CD14-positive monocyte (primary cell): ENCODE measurements around the gene MUC13. TPM values are rescaled to one million over a fixed set of nuclear protein-coding genes. Genes with fewer than 3 reads are reported as not detected.

ENCODE experiments used
- DNase-seq, 3 donors: peaks; one replicate each; pipeline ENCODE4 v3.0.0-alpha.2; 2011 to 2022
- H2AFZ ChIP-seq: 2 replicates; pipeline ENCODE4 v1.6.0; 2012; ENCODE audit warnings: mild to moderate bottlenecking, low read depth, low read length, inconsistent platforms; ENCODE audit not compliant: insufficient read depth, poor library complexity, severe bottlenecking
- H3K27ac ChIP-seq, 2 donors: 1 replicate in 1 of 2; 2 replicates in 1 of 2; pipeline ENCODE4 v1.5.1; 2012 to 2013; ENCODE audit warnings: low read length in 2 of 2, control low read depth in 1 of 2, inconsistent platforms in 1 of 2, low read depth in 1 of 2, mild to moderate bottlenecking in 1 of 2
- H3K27me3 ChIP-seq, 2 donors: one replicate each; pipeline versions ENCODE4 v1.6.0 to v1.6.1; 2011 to 2013; ENCODE audit warnings: low read length in 2 of 2; ENCODE audit not compliant: control insufficient read depth in 2 of 2, insufficient read depth in 2 of 2
- H3K36me3 ChIP-seq, 2 donors: replicated peaks in 1 of 2; 1 replicate in 1 of 2; 2 replicates in 1 of 2; pipeline versions ENCODE4 v1.5.1 to v1.6.1; 2012 to 2013; ENCODE audit warnings: low read length in 2 of 2, control low read depth in 1 of 2, inconsistent platforms in 1 of 2, mild to moderate bottlenecking in 1 of 2; ENCODE audit not compliant: insufficient read depth in 2 of 2, control insufficient read depth in 1 of 2
- H3K4me1 ChIP-seq, 2 donors: 1 replicate in 1 of 2; 2 replicates in 1 of 2; pipeline versions ENCODE4 v1.5.1 to v1.6.1; 2012 to 2013; ENCODE audit warnings: low read length in 2 of 2, control low read depth in 1 of 2, inconsistent platforms in 1 of 2, mild to moderate bottlenecking in 1 of 2, moderate library complexity in 1 of 2; ENCODE audit not compliant: insufficient read depth in 2 of 2, control insufficient read depth in 1 of 2
- H3K4me2 ChIP-seq: replicated peaks from 2 replicates; pipeline ENCODE3; 2012; ENCODE audit warnings: low read length, moderate library complexity, mild to moderate bottlenecking; ENCODE audit not compliant: poor library complexity, severe bottlenecking; ENCODE audit errors: extremely low read depth
- H3K4me3 ChIP-seq, 3 experiments: fragments of 200-600 bp in 1 of 3; sonication (generic) in 1 of 3; replicated peaks in 1 of 3; 1 replicate in 2 of 3; 2 replicates in 1 of 3; pipeline ENCODE4 v1.5.1; 2011 to 2013; ENCODE audit warnings: low read length in 3 of 3, mild to moderate bottlenecking in 3 of 3, control low read depth in 2 of 3, low read depth in 2 of 3, inconsistent platforms in 1 of 3, moderate library complexity in 1 of 3
- H3K79me2 ChIP-seq: 2 replicates; pipeline ENCODE4 v1.6.0; 2012; ENCODE audit warnings: mild to moderate bottlenecking, control low read depth, inconsistent platforms, low read length, moderate library complexity; ENCODE audit not compliant: insufficient read depth
- H3K9ac ChIP-seq: 2 replicates; pipeline ENCODE4 v1.6.0; 2017; ENCODE audit warnings: low read length, mild to moderate bottlenecking; ENCODE audit not compliant: insufficient read depth, poor library complexity, severe bottlenecking
- H3K9me3 ChIP-seq, 2 donors: replicated peaks in 1 of 2; 1 replicate in 1 of 2; 2 replicates in 1 of 2; pipeline versions ENCODE4 v1.5.1 to v1.6.1; 2012 to 2013; ENCODE audit warnings: low read length in 2 of 2, control low read depth in 1 of 2; ENCODE audit not compliant: control insufficient read depth in 1 of 2, insufficient read depth in 1 of 2
- H4K20me1 ChIP-seq: 2 replicates; pipeline ENCODE4 v1.6.0; 2012; ENCODE audit warnings: mild to moderate bottlenecking, low read length, control low read depth, moderate library complexity; ENCODE audit not compliant: insufficient read depth
- H3K27ac Mint-ChIP-seq, 7 donors: one replicate each; pipeline ENCODE4 v1.8.0; 2020; ENCODE audit warnings: mild to moderate bottlenecking in 7 of 7, mixed read lengths in 7 of 7, moderate library complexity in 6 of 7, inconsistent platforms in 2 of 7
- H3K27me3 Mint-ChIP-seq, 3 donors: one replicate each; pipeline ENCODE4 v1.8.0; 2021 to 2022; ENCODE audit warnings: low read depth in 3 of 3, mild to moderate bottlenecking in 3 of 3, mixed read lengths in 3 of 3, moderate library complexity in 3 of 3, inconsistent platforms in 1 of 3
- H3K36me3 Mint-ChIP-seq, 2 donors: one replicate each; pipeline ENCODE4 v1.8.0; 2020; ENCODE audit warnings: mixed read lengths in 2 of 2, inconsistent platforms in 1 of 2, mild to moderate bottlenecking in 1 of 2
- H3K4me1 Mint-ChIP-seq: one replicate; pipeline ENCODE4 v1.8.0; 2020; ENCODE audit warnings: mild to moderate bottlenecking, mixed read lengths
- H3K4me3 Mint-ChIP-seq, 2 donors: one replicate each; pipeline ENCODE4 v1.8.0; 2020; ENCODE audit warnings: mild to moderate bottlenecking in 2 of 2, mixed read lengths in 2 of 2, moderate library complexity in 1 of 2
- H3K9me3 Mint-ChIP-seq, 7 donors: one replicate each; pipeline ENCODE4 v1.8.0; 2020 to 2022; ENCODE audit warnings: mixed read lengths in 7 of 7, mild to moderate bottlenecking in 6 of 7, moderate library complexity in 6 of 7, inconsistent platforms in 2 of 7
- WGBS: methylation state at CpG from one replicate; pipeline ENCODE4 v1.1.5; 2013; ENCODE audit warnings: missing lambda C conversion rate; ENCODE audit not compliant: insufficient coverage; 5-methylcytosine and 5-hydroxymethylcytosine counted together
- intact Hi-C, 2 donors: fragments of 100-400 bp; cut with micrococcal nuclease; formaldehyde crosslinking; loops; one replicate each; pipeline versions ENCODE4 v1.15.0 to v1.15.1; 2023
- polyA plus RNA-seq, 3 donors: library from polyadenylated mRNA; depleted of rRNA in 1 of 3; unstranded in 2 of 3; stranded (reverse) in 1 of 3; fragments of 300-500 nt in 2 of 3; fragments of >200 nt in 1 of 3; fragmentation: Illumina TruSeq in 2 of 3; gene quantifications; 1 replicate in 2 of 3; 2 replicates in 1 of 3; pipeline ENCODE4 v1.2.3, GENCODE V29; 2012 to 2021
- TF ChIP-seq, protein P1 (sequence below): fragments of 200-600 bp; IDR thresholded peaks from one replicate; pipeline ENCODE4 v1.8.0; 2022; ENCODE audit warnings: antibody characterized with exemption, mild to moderate bottlenecking

MUC13 gene
- polyA plus RNA-seq, 3 donors: not detected

GRCh38 chr3:124927574-124928045 is 6.9 kb downstream of the MUC13 start:
- no peaks in the 10 kb centered on the region for H4K20me1 ChIP-seq
- H3K36me3 Mint-ChIP-seq: no peaks in the 10 kb centered on the region
- H2AFZ ChIP-seq: no peak overlapping the region
- H3K4me1 ChIP-seq: peaks cover 15 to 18% of the 10 kb centered on the region in 2 donors
- no peak overlapping the region for H3K4me3 ChIP-seq
- H3K27ac ChIP-seq: no peak overlapping the region
- H3K9me3 Mint-ChIP-seq: peaks cover 0 to 2% (median 0%) of the 10 kb centered on the region in 7 donors
- H3K79me2 ChIP-seq: no peaks in the 10 kb centered on the region
- no peak overlapping the region for H3K27ac Mint-ChIP-seq
- no peaks in the 10 kb centered on the region for H3K9me3 ChIP-seq
- no peaks in the 10 kb centered on the region for H3K27me3 ChIP-seq
- intact Hi-C loops: loop anchor here (5.0 to 10.0 kb wide), 2 partner anchors 507 to 510 kb away; no protein-coding TSS in a partner anchor
- H3K9ac ChIP-seq: no peak overlapping the region
- no peaks in the 10 kb centered on the region for H3K36me3 ChIP-seq
- H3K27me3 Mint-ChIP-seq: peaks cover 2 to 3% (median 2%) of the 10 kb centered on the region in 3 donors
- peaks cover 15% of the 10 kb centered on the region for H3K4me1 Mint-ChIP-seq
- H3K4me2 ChIP-seq: no peak overlapping the region
- 91% methylated on average over 1 of the region's 2 CpGs for WGBS
- no peak for DNase-seq
- TF ChIP-seq, protein P1, sequence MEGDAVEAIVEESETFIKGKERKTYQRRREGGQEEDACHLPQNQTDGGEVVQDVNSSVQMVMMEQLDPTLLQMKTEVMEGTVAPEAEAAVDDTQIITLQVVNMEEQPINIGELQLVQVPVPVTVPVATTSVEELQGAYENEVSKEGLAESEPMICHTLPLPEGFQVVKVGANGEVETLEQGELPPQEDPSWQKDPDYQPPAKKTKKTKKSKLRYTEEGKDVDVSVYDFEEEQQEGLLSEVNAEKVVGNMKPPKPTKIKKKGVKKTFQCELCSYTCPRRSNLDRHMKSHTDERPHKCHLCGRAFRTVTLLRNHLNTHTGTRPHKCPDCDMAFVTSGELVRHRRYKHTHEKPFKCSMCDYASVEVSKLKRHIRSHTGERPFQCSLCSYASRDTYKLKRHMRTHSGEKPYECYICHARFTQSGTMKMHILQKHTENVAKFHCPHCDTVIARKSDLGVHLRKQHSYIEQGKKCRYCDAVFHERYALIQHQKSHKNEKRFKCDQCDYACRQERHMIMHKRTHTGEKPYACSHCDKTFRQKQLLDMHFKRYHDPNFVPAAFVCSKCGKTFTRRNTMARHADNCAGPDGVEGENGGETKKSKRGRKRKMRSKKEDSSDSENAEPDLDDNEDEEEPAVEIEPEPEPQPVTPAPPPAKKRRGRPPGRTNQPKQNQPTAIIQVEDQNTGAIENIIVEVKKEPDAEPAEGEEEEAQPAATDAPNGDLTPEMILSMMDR: no peak
- H3K4me3 Mint-ChIP-seq: no peak overlapping the region

GRCh38 chr3:124926426-124927101 is 8.0 kb downstream of the MUC13 start:
- Histone ChIP-seq H3K27ac (peak overlapping the region in 1 of 2 donors; percentile 42), H3K9ac (no peak overlapping the region), H2AFZ (peak overlapping the region; percentile 45), H3K4me2 (no peak overlapping the region), H3K4me3 (no peak overlapping the region), H3K36me3 (no peaks in the 10 kb centered on the region), H3K27me3 (no peaks in the 10 kb centered on the region), H4K20me1 (no peaks in the 10 kb centered on the region), H3K9me3 (no peaks in the 10 kb centered on the region), H3K4me1 (peaks cover 15 to 18% of the 10 kb centered on the region in 2 donors), H3K79me2 (no peaks in the 10 kb centered on the region)
- DNase-seq: peak; percentile 25 to 40 (median 36)
- peaks cover 0 to 3% (median 2%) of the 10 kb centered on the region in 3 donors for H3K27me3 Mint-ChIP-seq
- peak overlapping the region; percentile 25 to 76 (median 63) for H3K27ac Mint-ChIP-seq
- TF ChIP-seq, protein P1: no peak
- peaks cover 14% of the 10 kb centered on the region for H3K4me1 Mint-ChIP-seq
- H3K36me3 Mint-ChIP-seq: no peaks in the 10 kb centered on the region
- WGBS: no CpG with 5 or more reads among the region's 4 CpGs
- intact Hi-C loops: loop anchor here (5.0 to 10.0 kb wide), 2 partner anchors 508 to 511 kb away; no protein-coding TSS in a partner anchor
- H3K9me3 Mint-ChIP-seq: peaks cover 0 to 2% (median 0%) of the 10 kb centered on the region in 7 donors
- no peak overlapping the region for H3K4me3 Mint-ChIP-seq
